ENCODE results near the gene TMED8.
"Not testable (repeated sequence)": the region's sequence is repeated elsewhere in the genome, so short reads cannot be mapped to it uniquely, and the experiment has no call there.

TMED8 gene

DNA sequence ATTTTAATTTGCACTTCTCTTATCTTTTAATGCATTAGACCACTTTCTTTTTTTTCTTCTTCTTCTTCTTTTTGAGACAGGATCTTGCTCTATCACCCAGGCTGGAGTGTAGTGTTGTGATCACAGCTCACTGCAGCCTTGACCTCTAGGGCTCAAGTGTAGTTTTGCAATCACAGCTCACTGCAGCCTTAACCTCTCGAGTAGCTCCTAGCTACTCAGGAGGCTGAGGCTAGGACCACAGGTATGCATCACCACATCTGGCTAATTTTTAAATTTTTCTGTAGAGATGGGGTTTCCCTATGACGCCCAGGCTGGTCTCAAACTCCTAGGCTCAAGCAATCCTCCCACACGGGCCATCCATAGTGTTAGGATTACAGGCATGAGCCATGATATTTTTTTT lies 12.7 kb downstream of the TMED8 start:
- DNase-seq (ENCODE audit: low spot score), result no peak

DNA sequence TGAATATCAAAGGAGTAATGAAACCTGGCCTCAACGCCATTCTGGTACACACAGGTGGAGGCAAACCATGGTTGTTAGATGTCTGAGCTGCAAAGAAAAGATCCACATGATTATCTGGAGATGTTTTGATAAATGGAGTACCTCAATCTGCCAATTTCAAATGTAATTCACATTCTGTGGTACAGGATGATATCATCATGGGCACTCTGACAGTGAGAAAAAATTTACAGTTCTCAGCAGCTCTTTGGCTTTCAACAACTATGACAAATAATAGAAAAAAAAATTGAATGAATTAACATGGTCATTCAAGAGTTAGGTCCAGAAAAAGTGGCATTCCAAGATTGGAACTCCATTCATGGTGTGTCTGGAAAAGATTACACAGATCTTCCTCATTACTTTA lies 17.3 kb downstream of the TMED8 start:
- no peak for DNase-seq (ENCODE audit: low spot score)

- no peak for DNase-seq (ENCODE audit: low spot score)
Observed at GRCh38 chr14:77356899-77357298, 20.0 kb downstream of the TMED8 start.

GRCh38 chr14:77355811-77356210 lies 21.1 kb downstream of the TMED8 start:
- no peak for DNase-seq (ENCODE audit: low spot score)

- DNase-seq (ENCODE audit: low spot score), result no peak
Observed at GRCh38 chr14:77353469-77354141, 23.3 kb downstream of the TMED8 start.

- no peak for DNase-seq (ENCODE audit: low spot score)
Observed at GRCh38 chr14:77347751-77348150, 29.1 kb downstream of the TMED8 start.

DNA sequence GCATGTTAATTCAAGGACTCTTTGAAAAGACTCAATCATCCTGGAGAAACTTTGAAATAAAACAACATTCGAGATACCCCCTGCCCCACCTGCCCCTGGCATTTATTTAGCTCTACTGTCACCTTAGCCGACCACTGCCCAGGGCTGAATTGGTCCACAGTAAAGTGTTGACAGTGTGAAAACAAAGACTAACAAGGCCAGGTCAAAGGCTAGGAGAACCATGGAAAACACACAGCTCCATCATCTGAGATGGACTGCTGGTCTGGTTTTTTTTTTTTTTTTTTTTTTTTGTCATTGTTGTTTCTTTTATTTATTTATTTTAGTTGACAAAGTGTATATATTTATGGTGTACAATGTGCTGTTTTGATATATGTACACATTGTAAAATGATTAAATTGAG lies 30.4 kb downstream of the TMED8 start:
- DNase-seq (ENCODE audit: low spot score), result no peak

DNA sequence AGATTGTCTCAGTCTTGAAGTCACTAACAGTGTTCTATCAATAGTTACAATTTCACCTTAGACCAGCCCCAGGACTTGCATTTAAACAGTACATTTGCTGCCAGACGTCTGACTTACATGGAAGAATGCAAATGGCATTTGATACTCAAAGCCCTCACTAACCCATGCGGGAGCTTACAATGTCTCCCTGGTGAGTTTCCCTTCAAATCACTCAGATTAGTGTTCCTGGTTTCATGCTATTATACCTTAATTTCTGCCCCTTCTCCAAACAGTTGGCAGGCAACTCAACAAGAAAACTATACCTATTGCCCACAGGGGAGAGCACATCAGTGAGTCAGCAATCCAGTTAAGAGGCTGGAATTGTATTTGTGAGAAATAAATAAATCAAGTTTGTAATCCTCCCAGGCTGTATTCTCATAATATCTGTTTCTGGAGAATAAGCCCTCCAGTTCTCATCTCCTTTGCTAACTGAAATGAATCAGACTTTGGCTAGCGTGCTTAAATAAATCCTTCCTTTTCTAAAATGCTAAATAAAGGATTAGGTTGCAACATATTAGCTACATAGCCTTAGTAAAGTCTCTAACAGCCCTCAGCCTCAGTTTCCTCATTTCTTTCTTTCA lies 32.4 kb downstream of the TMED8 start:
- no peak for DNase-seq (ENCODE audit: low spot score)

GRCh38 chr14:77343662-77344061 lies 33.2 kb downstream of the TMED8 start:
- DNase-seq (ENCODE audit: low spot score), result no peak

DNA sequence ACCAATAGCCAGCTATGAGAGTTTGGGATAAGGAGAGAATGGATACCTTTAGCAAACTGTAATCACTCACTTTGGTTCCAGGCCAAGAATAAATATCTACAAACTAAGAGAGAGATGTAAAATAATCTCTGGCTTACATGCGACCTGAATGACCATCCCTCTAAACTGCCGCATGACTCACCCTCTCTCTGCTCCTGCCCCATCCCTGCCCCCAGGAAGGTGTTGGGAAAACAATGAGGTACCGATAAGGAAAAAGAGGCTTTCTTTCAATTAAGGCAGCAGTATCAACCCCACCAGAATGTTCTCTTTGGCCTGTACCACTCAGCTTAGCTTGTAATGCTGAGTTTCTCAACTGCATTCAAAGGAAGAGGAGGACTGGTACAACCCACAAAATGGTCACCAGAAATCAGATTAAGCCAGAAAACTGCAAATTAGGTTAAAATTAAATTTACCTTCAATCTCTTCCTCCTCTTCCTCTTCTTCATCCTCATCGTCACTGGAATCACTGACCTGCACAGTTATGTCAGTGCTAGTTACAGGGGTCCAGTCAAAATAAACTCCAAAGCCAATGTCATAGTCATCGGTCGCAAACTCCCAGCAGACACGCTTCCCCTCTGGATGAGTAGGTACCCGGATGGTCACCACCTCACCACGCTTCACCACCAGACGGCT lies 34.0 kb downstream of the TMED8 start:
- DNase-seq (ENCODE audit: low spot score), result no peak

DNA sequence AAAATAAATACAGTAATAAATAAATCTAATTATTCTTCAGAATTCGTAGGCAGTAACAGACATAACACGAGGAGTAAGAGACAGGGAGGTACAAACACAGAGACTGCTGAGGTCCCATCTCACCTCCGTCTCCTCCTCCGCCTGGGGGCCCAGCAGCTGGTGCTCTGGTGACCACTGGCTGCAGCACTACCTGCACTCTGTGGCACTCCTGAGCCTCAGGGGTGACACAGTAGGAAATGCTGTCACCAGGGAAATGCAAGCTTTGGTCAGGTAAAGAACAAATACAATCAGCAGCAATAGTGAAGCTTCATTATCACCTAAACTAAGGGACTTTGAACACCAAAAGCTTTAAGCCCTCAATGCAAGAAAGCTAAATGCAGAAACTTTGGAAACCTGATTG lies 36.5 kb downstream of the TMED8 start:
- no peak for DNase-seq (ENCODE audit: low spot score)

DNA sequence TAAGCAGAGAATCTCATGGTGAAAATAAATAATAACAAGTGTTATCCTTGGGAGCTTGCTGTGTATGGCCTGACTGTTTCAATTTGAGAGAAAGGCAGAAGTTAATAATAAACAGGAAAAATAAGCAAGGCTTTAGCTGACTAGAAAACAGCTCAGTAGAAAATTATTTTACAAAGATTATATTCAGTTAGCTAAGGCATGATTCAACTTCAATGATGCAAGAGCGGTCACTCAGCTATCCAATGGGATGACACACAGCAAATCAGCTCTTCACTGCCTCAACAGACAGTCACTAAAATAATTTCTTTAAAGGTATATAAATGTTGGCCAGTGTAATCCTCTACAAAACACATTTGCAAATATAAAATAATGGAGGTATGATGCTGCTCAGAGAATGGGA lies 37.5 kb downstream of the TMED8 start:
- no peak for DNase-seq (ENCODE audit: low spot score)

DNA sequence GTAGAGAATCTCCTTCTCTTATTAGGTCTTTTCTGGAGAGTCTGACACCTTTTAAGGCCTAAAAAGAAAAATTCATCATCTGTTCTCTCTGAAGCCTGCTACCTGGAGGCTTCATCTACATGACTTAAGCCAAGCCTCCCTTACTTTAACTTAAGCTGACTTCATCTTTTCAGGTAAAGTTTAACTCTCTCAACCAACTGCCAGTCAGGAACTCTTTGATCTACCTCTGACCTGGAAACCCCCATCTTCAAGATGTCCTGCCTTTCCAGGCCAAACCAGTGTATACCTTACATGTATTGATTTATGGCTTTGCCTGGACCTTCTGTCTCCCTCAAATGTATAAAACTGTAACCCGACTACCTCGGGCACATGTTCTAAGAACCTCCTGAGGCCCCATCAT lies 38.6 kb downstream of the TMED8 start:
- no peak for DNase-seq (ENCODE audit: low spot score)

- no peak for DNase-seq (ENCODE audit: low spot score)
Observed at GRCh38 chr14:77337880-77338279, 39.0 kb downstream of the TMED8 start.

GRCh38 chr14:77337255-77337654 lies 39.6 kb downstream of the TMED8 start:
- DNase-seq (ENCODE audit: low spot score), result not testable (repeated sequence)

DNA sequence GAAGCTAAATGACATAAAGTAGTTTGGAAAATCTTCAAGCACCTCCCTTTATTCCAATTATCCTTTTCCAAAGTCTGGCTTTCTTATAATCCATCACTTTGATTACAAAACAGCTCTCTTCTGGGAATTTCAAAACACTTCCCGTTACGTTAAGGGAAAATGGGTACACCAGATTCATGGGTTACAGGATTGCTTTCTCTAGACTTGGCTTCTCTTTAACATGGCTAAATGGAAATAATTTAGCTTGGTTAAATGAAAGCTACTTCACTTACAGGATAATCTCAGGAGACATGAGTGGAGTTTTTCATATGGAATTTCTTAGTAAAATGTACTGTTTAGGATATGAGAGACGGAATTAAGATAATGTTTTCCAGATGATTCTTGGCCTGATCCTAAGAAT lies 41.3 kb downstream of the TMED8 start:
- DNase-seq (ENCODE audit: low spot score), result no peak

- DNase-seq (ENCODE audit: low spot score), result no peak
Observed at GRCh38 chr14:77329872-77330271, 47.0 kb downstream of the TMED8 start.

GRCh38 chr14:77327111-77327510 lies 49.8 kb downstream of the TMED8 start:
- peak; percentile 60 for DNase-seq (ENCODE audit: low spot score)

DNA sequence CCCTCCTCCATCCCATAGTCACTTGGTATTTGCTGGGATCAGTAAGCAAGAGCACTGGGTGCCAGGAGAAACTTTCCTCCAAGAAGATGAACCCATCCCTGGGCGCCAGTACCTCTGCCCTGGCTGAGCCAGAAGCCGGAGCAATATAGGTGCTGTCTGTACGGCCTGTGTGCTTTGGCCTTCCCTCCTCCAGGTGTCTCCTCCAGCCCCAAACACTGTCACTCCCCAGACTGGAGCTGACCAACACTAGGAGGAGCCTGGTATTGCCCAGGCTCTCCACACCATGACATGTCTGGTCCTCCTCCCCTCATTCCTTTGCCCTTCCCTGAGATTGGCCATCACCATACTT lies 51.2 kb downstream of the TMED8 start:
- DNase-seq (ENCODE audit: low spot score), result no peak

GRCh38 chr14:77324816-77325745 lies 51.8 kb downstream of the TMED8 start:
- no peak for DNase-seq (ENCODE audit: low spot score)

DNA sequence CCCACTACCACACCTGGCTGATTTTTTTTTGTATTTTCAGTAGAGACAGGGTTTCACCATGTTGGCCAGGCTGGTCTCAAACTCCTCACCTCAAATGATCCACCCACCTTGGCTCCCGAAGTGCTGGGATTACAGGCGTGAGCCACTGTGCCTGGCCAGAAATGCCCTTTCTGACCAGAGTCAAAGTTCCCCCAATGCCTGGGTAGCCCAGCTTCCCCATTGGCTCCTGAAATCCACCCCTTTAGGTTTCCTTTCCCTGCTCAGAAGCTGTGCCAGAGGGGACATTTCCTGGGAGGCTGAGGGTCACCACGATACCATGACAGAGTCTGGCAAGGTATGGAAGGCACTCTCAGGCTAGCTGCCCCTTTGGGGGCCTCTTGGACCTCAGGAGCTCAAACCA lies 52.6 kb downstream of the TMED8 start:
- DNase-seq (ENCODE audit: low spot score), result no peak

GRCh38 chr14:77323571-77323970 lies 53.3 kb downstream of the TMED8 start:
- no peak for DNase-seq (ENCODE audit: low spot score)

DNA sequence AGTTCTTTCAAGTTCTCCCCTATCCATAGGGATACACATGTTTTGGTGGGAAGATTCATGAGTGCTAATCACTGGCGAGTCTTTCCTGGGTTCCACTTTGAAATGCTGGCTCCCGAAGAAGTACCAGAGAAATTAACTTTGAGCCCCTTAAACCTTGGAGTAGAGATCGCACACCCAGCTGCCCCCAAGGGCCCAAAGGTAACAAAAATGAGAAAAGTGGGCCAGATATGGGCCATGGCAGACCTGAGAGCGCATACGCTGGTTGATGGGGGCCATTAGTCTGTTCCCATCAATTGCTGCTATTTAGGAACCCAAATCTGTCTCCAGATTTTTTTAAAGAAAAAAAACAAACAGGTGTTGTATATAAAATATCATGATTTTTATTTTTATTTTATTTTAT lies 53.9 kb downstream of the TMED8 start:
- DNase-seq (ENCODE audit: low spot score), result no peak

All from D341Med (cell line).